ENCODE measurements around the gene TPPP2.

Gene TPPP2

DNA sequence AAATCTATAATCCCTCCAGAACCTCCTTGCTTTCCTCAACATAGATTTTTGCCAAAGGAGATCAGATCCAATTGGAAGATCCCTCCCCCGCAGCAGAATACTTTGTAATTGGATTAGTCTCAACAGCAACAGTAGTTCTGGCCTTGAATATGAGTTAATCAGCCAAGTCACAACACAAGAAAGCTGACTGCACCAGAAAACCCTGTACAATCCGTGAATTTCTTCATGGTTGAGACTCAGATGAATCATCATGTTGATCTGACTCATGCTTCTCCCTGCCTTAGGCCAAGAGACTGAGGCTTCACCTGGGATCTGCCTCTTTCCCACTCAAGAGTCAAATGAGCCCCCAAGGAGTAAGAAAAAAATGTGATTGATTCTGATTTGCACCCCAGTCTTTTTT is 43.2 kb upstream of the TPPP2 start:
- H3K4me1 ChIP-seq (ENCODE audit: insufficient read depth, low read length, severe bottlenecking), result peaks cover 15% of the 10 kb centered on the region
- H3K79me2 ChIP-seq (ENCODE audit: insufficient read depth, low read length), result peaks cover 8% of the 10 kb centered on the region
- H4K20me1 ChIP-seq (ENCODE audit: insufficient read depth, low read length), result no peaks in the 10 kb centered on the region
- H2AFZ ChIP-seq (ENCODE audit: low read length), result no peak overlapping the region
- H3K9me3 ChIP-seq (ENCODE audit: low read length), result no peaks in the 10 kb centered on the region
- H3K36me3 ChIP-seq (ENCODE audit: insufficient read depth, low read length), result peaks cover 5% of the 10 kb centered on the region
- H3K27me3 ChIP-seq (ENCODE audit: insufficient read depth, low read length), result no peaks in the 10 kb centered on the region
- no peaks in the 10 kb centered on the region for H3F3A ChIP-seq (ENCODE audit: insufficient read depth, low read length)
- H3K9me2 ChIP-seq (ENCODE audit: low read depth, low read length), result no peaks in the 10 kb centered on the region
- H3K27ac ChIP-seq (ENCODE audit: low read depth, low read length, poor library complexity, severe bottlenecking), result no peak overlapping the region
- no peak overlapping the region for H3K4me2 ChIP-seq (ENCODE audit: low read length)
- TF ChIP-seq EZH2 (IDR thresholded peaks at IDR 0.05; ENCODE audit: borderline replicate concordance, low read length), result no peak
- no peak for TF ChIP-seq CTCF (IDR thresholded peaks at IDR 0.05; ENCODE audit: low read length)
- H3K4me3 ChIP-seq (ENCODE audit: low read depth, low read length, poor library complexity, severe bottlenecking), result no peak overlapping the region
- H3K9ac ChIP-seq (ENCODE audit: low read length), result no peak overlapping the region

GRCh38 chr14:20988717-20989470 is 41.1 kb upstream of the TPPP2 start:
- H3K4me2 ChIP-seq (ENCODE audit: low read length), result peak overlapping the region; percentile 96

DNA sequence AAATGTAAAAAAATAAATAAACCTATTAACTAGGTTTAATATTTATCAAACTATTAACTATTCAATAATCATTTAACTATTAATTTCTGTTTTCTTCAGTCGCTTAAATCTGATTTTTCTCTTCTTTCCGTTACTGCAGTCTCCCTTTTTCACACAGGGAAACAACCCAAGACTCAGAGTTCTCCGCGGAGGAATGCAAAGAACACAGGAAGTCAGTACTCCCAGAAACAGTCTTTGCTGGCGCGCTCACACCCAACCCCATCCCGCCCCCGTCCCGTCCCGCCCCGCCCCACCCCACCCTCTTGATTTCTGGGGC is 40.6 kb upstream of the TPPP2 start:
- H3K79me2 ChIP-seq (ENCODE audit: insufficient read depth, low read length), result peaks cover 8% of the 10 kb centered on the region
- H3K4me2 ChIP-seq (ENCODE audit: low read length), result peak overlapping the region; percentile 96
- H3K9me2 ChIP-seq (ENCODE audit: low read depth, low read length), result no peaks in the 10 kb centered on the region
- peaks cover 31% of the 10 kb centered on the region for H3K36me3 ChIP-seq (ENCODE audit: insufficient read depth, low read length)
- H3K27ac ChIP-seq (ENCODE audit: low read depth, low read length, poor library complexity, severe bottlenecking), result peak overlapping the region; percentile 61
- H3K4me3 ChIP-seq (ENCODE audit: low read depth, low read length, poor library complexity, severe bottlenecking), result peak overlapping the region; percentile 96
- no peaks in the 10 kb centered on the region for H4K20me1 ChIP-seq (ENCODE audit: insufficient read depth, low read length)
- peak overlapping the region; percentile 92 for H2AFZ ChIP-seq (ENCODE audit: low read length)
- no peaks in the 10 kb centered on the region for H3K27me3 ChIP-seq (ENCODE audit: insufficient read depth, low read length)
- no peaks in the 10 kb centered on the region for H3F3A ChIP-seq (ENCODE audit: insufficient read depth, low read length)
- TF ChIP-seq CTCF (IDR thresholded peaks at IDR 0.05; ENCODE audit: low read length) (no peak), EZH2 (IDR thresholded peaks at IDR 0.05; ENCODE audit: borderline replicate concordance, low read length) (no peak)
- H3K9ac ChIP-seq (ENCODE audit: low read length), result peak overlapping the region; percentile 53
- no peaks in the 10 kb centered on the region for H3K9me3 ChIP-seq (ENCODE audit: low read length)
- H3K4me1 ChIP-seq (ENCODE audit: insufficient read depth, low read length, severe bottlenecking), result peaks cover 15% of the 10 kb centered on the region

More at GRCh38 chr14:20988717-20989470, 41.1 kb upstream of the TPPP2 start:
- peaks cover 15% of the 10 kb centered on the region for H3K4me1 ChIP-seq (ENCODE audit: insufficient read depth, low read length, severe bottlenecking)
- TF ChIP-seq CTCF (IDR thresholded peaks at IDR 0.05; ENCODE audit: low read length) (no peak), EZH2 (IDR thresholded peaks at IDR 0.05; ENCODE audit: borderline replicate concordance, low read length) (no peak)
- H3K9me2 ChIP-seq (ENCODE audit: low read depth, low read length), result no peaks in the 10 kb centered on the region
- H3K36me3 ChIP-seq (ENCODE audit: insufficient read depth, low read length), result peaks cover 26% of the 10 kb centered on the region
- H3K27ac ChIP-seq (ENCODE audit: low read depth, low read length, poor library complexity, severe bottlenecking), result peak overlapping the region; percentile 61
- no peaks in the 10 kb centered on the region for H4K20me1 ChIP-seq (ENCODE audit: insufficient read depth, low read length)
- peaks cover 8% of the 10 kb centered on the region for H3K79me2 ChIP-seq (ENCODE audit: insufficient read depth, low read length)
- H3K27me3 ChIP-seq (ENCODE audit: insufficient read depth, low read length), result no peaks in the 10 kb centered on the region
- H3K9me3 ChIP-seq (ENCODE audit: low read length), result no peaks in the 10 kb centered on the region
- peak overlapping the region; percentile 96 for H3K4me3 ChIP-seq (ENCODE audit: low read depth, low read length, poor library complexity, severe bottlenecking)
- peak overlapping the region; percentile 53 for H3K9ac ChIP-seq (ENCODE audit: low read length)
- no peaks in the 10 kb centered on the region for H3F3A ChIP-seq (ENCODE audit: insufficient read depth, low read length)
- H2AFZ ChIP-seq (ENCODE audit: low read length), result peak overlapping the region; percentile 92

All from OCI-LY1 (cell line).